Measurements from ENCODE around the gene PLD1.
"Not testable (repeated sequence)": the region's sequence is repeated elsewhere in the genome, so short reads cannot be mapped to it uniquely, and the experiment has no call there.

The PLD1 gene, protein sequence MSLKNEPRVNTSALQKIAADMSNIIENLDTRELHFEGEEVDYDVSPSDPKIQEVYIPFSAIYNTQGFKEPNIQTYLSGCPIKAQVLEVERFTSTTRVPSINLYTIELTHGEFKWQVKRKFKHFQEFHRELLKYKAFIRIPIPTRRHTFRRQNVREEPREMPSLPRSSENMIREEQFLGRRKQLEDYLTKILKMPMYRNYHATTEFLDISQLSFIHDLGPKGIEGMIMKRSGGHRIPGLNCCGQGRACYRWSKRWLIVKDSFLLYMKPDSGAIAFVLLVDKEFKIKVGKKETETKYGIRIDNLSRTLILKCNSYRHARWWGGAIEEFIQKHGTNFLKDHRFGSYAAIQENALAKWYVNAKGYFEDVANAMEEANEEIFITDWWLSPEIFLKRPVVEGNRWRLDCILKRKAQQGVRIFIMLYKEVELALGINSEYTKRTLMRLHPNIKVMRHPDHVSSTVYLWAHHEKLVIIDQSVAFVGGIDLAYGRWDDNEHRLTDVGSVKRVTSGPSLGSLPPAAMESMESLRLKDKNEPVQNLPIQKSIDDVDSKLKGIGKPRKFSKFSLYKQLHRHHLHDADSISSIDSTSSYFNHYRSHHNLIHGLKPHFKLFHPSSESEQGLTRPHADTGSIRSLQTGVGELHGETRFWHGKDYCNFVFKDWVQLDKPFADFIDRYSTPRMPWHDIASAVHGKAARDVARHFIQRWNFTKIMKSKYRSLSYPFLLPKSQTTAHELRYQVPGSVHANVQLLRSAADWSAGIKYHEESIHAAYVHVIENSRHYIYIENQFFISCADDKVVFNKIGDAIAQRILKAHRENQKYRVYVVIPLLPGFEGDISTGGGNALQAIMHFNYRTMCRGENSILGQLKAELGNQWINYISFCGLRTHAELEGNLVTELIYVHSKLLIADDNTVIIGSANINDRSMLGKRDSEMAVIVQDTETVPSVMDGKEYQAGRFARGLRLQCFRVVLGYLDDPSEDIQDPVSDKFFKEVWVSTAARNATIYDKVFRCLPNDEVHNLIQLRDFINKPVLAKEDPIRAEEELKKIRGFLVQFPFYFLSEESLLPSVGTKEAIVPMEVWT

DNA sequence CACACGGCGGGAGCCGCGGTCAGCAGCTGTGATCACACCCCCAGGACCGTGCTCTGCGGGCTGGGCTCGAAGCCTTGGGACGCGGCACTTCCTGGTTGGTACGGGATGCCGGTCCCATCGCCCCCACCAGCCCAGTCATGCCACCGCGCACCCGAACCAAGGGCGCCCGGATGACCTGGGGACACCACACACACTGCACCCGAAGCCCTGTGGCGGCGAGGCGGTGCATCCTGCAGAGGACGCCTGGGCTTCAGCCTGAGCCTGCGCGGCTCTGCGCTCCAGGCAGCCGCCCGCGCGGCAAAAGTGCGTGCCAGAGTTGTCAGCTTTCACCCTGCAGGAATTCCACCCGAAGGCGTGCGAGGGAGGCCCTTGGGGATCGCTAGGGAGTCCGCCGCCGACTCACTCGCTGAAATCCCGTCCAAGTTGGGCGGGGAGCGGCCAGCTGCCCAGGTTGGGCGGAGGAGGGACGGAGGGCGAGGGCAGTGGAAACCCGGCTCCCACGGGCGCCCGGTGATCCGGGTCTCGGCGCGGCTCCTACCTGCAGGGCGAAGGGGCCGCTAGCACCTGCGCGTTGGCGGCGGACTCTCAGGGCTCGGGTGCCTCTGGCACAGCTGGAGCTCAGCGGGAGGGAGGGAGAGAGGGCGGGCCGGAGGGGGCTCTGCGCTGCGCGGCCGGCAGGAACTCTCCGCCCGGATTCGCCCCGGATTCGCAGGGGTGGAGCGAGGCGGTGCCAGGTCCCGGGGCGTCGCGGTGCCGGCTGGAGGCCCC is at the start of gene PLD1:
PLD1 (minus strand) TSS at position 623 of the 768 bp plus-strand sequence. CDS start 72,432 bp downstream, outside the sequence.
- DNase-seq (ENCODE audit: low spot score), result peak; percentile 81

DNA sequence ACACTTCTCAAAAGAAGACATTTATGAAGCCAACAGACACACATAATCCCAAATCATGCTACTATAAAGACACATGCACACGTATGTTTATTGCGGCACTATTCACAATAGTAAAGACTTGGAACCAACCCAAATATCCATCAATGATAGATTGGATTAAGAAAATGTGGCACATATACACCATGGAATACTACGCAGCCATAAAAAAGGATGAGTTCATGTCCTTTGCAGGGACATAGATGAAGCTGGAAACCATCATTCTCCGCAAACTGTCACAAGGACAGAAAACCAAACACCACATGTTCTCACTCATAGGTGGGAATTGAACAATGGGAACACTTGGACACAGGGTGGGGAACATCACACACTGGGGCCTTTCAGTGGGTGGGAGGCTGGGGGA is 48.5 kb upstream of the PLD1 start:
- not testable (repeated sequence) for DNase-seq (ENCODE audit: low spot score)

DNA sequence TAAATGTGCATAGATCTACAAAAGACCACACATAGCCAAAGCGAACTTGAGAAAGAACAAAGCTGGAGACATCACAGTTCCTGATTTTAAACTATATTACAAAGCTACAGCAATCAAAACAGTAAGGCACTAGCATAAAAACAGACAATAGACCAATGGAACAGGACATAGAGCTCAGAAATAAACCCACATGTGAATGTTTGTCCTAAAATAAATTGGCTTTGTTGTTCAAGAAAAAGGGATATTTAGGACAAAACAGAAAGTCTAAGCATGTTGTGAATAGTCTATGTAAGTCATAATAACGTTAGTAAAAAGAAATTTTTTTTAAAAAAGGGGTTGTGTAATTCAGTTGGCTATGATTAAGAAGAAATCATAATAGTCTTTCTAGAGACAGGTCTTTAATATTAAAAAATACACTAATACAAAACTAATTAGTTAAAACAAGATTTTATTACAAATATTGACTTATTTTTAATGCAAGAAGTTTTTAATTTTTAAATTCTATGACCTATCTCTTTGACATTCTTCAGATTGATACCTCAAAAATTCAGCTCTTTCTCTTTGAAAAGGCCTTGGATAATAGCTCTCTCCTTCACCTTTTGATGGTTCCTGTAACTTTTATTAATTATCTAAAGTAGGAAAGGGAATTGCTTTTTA is 44.5 kb upstream of the PLD1 start:
- DNase-seq (ENCODE audit: low spot score), result no peak

DNA sequence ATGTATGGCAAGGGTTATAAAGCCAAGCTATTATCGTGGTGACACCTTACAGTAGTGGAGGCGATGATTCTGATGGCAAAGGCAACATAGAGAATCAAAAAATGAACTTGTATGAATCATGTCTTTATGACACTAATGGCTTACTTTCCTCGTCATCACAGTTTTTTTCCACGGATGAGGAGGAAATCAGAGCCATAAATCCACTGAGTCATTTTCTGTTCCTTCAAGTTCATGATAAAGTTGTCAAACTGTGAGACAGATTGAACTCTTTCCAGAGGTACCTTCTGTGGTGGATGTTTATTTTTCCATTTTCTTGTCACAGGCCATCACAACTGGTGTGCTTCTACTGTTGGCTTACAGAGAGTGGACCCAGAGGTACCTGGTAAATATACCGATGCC is 41.4 kb upstream of the PLD1 start:
- DNase-seq (ENCODE audit: low spot score), result no peak

DNA sequence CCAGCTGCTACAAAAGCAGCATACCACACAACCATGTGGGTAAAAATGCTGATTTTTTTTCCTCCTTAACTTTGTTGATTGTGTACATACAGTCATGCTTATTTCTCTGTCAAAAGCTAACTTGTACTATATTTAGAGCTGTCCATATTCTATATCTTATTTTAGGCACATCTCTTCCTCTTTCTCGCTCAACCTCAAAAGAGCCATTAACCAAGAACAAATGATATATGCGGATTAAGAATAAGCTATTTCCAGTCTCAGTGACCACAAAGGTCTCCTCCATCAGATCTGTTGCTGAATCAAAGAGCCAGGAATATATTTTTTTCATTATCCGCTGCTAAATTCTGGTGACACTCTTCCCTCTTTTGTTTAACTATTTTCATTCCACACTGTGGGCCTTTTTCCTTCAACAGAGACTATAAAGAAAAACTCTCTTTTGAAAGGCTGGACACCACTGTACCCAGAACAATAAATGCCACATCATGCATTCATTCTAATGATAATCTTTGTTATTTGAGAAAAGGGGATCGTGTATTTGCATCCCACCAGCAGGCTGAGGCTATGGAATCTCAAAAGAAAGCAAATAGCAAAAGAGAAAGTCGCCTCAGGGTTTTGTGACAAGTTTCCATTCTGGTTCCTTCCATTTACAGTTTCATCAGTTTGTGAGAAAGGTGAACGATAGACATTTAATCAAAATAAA is 40.8 kb upstream of the PLD1 start:
- no peak for DNase-seq (ENCODE audit: low spot score)

DNA sequence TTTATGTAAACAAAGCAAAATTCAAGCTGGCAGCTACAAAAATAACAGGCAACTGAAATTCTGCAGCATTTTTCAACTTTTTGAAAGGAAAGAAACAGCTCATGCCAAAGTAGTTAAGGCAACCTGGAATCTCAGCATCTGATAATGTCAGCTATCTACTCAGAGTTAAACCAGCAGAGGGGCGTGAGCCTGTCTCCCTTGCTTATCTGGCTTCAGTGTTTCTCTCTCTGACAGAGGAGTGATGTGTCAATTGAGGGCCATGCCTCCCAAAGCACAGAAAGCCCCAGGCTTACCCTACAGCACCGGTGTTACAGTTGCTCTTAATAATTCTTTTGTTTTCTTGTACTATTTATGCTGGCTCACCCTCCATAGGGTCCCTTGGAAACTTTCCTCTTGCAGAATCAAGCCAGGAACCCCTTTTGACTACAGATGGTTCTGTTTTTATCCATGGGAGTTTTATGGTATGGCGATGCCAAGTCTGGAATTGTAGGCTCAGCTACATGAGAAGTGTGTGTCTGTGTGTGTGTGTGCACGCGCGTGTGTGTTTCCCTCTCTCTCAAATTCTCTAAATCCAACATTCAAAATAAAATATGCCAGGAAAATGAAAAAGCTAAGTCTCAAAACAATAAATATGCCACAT is 40.2 kb upstream of the PLD1 start:
- DNase-seq (ENCODE audit: low spot score), result no peak

DNA sequence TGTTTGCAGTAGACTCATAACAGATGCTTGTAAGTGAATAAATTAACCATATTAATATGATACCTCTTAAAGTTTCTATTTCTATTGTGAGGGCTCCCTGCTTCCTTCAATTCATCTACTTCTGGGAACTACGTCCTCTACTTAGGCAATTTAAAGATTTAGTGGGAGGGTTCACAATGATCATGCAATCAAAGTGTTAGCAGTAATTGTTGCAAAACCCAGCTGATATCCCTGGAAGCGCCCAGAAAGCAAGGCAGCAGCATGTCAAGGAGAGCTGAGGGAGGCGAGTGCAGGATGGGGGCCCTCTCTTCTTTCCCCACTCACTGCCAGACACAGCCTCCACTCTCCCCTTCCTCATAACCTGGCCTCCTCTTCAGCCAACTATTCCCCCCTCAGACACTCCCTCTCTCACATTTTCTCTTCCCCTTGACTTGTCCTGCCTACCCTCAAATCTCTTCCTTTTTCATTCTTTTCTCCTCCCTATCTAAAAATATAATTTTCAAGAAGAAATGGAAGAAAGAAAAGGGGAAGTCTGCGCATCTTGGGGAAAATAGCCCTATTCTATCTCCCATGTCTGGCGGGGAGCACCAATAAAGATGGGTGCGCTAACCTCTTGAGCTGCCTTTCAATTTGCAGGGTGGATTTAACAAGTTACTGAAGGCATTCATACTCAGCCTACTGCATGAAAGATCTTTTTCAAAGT is 39.5 kb upstream of the PLD1 start:
- no peak for DNase-seq (ENCODE audit: low spot score)

DNA sequence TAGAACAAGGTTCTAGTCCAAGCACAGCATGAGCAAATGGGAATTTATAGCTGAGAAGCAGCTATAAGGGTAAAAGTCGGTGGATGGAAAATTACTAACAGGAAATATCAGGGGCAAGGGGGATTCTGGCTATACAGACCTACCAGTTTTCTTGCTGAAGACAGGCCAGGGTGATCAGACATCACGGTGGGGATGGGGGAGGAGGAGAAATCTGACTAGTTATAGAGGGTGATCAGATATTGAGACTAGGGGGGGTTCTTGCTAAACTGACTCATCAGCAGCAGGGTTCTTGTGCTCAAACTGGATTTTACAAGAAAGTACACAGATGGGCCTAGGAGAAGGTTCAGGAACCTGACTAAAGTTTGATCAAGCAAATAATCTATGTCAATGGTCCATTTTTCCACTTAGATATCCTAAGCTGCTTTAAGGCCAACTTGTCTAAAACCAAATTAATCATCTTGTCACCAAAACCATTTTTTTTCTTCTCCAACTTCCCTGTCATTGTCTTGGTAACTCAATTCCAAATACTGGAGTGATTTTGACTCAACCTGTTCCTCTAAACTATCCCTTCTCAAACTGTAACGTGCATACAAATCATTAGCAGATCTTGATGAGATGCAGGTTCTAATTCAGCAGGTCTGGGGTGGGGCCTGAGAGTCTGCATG is 37.4 kb upstream of the PLD1 start:
- DNase-seq (ENCODE audit: low spot score), result no peak

DNA sequence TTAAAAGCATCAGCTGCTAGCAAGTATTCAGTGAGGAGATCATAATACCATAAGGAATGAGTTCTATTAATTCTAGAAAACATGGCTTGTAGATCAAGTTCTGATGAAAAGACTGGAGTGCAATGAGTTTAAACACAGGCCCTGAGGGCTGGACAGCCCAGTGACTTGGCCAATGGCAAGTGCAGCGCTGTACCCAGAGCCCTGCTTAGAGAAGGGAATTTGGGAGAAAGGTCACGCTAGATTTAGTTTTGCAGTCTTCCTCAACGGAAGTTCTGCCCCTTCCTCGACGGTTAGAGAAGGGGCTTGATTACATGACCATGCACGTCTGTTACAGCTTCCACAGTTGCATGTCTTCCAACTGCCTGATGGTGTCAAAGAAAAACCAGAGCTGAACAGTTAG is 36.9 kb upstream of the PLD1 start:
- DNase-seq (ENCODE audit: low spot score), result no peak

DNA sequence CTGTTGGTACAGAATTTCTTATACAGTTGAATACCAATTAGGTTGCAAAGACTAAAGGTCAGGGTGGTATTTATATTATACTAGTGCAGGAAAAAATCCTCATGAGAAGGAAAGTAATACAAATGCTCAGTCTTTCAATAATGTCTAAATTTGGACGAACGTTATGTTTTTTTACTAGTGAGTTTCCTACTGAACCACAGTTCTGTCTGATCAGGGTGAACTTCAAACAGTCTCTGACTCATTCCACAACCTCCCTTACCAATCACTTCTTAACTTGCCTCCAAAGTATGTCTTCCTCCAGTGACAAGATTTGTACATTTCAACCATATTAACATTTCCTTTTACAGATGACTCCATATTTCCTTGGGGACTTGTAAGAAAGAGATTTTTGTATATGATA is 36.3 kb upstream of the PLD1 start:
- DNase-seq (ENCODE audit: low spot score), result no peak

DNA sequence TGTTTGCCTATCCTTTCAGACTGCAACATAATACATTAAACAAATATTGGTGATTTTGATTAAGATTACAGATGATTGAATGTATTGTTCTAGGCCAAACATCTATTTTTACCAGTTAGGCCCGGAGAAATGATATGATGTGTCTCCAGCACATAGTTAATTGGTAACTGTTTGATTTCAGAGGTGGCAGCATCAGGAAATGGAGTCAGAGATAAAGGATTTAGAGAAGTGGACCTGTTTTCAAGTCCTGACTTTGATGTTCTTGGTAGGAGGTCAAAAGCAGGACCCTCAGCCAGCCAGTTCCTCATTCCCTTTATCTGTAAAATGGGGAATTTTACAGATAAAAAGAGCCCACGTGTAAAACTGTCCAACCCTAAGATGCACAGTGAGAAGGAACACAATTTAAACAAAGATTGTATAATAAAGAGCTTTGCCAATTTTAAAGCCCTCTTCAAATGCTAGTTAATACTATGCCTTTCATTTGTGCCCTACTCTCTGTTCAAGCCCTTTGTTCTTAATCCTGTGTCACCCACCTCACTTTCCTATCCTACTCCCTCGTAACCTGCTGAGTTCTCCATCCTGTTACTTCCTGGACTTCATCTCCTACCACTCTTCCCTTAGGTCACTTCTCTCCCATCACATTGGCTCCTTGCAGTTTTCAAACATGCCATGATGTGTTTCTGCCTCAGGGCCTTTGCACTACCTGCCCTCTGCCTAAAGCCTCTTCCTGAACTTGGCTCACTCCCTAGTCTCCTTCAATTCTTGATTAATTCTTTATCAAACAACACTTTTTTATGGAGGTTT is 35.4 kb upstream of the PLD1 start:
- no peak for DNase-seq (ENCODE audit: low spot score)

DNA sequence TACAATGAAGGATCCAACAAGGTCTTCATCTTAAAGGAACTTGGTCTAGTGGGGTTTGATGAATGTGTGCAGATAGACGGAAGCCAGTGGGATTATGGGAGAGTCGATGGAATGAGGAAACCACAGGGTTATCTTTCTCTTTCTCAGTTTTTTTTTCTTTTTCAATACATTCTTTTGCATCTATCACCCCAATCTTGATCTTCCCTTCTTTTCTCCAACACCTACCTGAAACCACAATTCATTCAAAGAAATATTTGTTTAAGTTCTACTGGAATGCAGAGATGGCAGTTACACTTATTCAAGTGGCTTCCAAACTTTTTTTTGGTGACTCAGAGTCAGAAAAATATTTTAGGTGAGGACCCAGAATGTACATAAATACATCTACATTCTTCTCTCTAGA is 34.6 kb upstream of the PLD1 start:
- no peak for DNase-seq (ENCODE audit: low spot score)

DNA sequence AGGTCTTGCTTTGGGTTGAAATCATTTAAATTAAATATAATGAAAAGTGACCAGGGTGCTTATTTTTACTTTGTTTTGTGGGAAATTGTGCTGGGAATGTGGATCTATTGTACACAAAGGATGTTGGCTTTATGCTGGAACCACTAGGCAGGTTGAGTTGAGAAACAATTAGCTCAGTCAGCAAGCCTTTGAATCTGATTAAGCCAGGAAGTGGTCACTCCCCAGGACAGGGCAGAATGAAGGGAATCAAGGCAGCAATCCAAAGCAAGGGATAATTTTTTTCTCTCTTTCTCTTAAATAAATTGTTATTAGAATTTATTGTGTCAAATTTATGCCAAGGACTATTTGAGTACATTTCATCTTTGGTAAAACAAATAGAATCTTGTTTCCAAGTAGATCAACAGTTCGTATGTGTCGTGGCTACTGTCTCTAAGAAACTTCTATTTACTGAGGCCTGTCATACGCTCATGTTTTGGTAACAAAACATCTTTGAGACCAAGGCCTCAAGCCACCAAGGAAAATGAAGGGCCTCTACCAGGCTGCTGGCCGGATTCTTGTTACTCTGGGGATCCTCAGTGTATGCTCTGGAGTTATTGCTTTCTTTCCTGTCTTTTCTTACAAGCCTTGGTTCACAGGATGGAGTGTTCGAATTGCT is 32.7 kb upstream of the PLD1 start, which contains the start of gene TMEM212:
TMEM212 (plus strand) TSS at position 486 of the 655 bp plus-strand sequence; CDS start at position 521, 35 bp downstream.
- DNase-seq (ENCODE audit: low spot score), result no peak

DNA sequence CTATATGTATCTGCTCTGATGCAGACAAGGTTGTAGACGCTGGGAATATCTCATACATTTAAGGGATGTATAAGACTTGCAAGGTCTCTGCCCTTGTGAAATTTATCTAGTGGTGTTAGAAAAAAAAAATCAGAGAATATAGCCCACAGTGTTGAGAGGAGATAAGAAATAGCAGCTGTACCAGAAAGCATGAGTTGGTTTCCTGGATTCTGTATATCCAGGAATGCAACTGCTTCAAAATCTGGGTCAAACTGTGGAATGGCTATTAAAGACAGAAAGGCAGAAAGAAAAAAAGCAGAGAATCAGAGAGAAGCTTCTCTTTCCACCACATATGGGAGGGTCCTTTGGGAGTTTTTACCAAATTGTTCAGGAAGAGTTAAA is 31.3 kb upstream of the PLD1 start:
- no peak for DNase-seq (ENCODE audit: low spot score)

DNA sequence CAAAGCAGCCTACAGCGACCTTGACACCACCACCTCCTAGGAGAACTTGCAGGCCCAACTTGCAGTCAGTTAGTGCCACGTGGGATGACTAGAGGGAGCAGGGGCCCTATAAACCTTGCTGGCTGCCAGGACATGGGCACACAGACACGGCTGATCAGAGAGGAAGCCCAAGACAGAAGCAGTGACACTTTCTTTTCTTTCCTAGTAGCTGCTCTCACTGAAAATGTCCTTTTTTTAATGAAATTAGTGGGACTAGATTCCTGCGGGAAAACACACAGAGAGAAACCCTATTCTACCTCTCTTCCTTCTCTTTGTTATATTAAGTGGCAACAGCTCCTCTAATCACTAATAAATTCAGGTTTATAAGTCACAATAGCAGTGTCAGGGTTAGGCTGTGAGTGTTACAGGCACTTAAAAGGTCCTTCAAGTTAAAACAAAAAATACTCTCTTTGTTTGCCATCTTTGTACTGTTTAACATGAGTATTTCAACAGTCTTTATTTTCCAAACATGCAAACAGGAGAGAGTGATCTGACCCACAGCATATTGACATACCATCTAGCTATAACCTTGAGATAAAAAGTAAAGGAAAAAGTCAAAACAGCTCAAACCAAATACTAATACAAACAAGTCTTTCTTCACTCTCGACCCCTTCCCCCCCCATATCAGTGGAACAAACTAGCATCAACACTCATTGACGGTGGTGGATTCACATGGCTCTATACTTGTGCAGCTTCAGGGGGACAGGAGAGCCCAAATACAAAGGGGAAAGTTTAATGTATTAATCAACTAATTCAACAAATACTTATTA is 30.7 kb upstream of the PLD1 start:
- no peak for DNase-seq (ENCODE audit: low spot score)

DNA sequence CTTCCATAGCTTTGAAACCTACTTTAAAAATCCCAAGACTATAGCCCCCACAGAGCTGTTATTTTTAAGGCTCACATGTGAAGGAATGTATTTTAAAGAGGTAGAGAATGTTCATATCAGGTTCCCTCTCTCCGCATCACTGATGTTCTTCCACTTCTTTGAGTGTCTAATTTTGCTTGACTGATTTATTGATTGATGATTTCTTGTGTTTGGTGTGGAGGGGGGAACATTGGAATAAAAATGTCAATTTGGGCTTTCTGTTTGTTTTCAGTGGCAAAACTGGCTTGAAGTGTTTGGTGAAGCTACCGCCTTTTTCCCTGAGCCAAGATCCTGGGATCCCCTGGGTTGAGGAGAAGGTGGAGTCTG is 30.1 kb upstream of the PLD1 start:
- DNase-seq (ENCODE audit: low spot score), result no peak

DNA sequence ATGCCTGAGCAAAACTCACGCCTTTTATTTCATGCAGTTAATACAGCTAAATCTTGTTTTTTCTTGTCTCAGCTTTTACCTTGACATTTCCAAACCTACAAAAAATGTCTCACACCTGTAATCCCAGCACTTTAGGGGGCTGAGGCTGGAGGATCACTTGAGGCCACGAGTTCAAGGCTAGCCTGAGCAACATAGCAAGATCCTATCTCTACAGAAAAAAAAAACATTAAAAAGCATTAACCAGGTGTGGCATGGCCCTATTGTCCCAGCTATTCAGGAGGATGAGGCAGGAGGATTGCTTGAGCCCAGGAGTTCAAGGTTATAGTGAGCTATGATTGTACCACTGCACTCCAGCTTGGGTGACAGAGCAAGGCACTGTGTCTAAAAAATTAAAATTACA is 29.0 kb upstream of the PLD1 start:
- DNase-seq (ENCODE audit: low spot score), result no peak

Data from Ammon's horn (tissue), 1 donor.